IMR-90 (cell line): ENCODE results near the gene NRM. TPM values are rescaled to one million over a fixed set of nuclear protein-coding genes. Genes with fewer than 3 reads are reported as not detected.
A peak's percentile ranks its signal among the peaks of the same experiment; 100 is the strongest.

Experiments used
- ATAC-seq: fragments of 200-7000 bp; cut with Tn5 transposase; 2 replicates; pipeline ENCODE4 v1.9.1; 2020; ENCODE audit warnings: low read depth, mild to moderate bottlenecking, moderate library complexity
- BruUV-seq: library from RNA; stranded (reverse); fragments of 400-500 nt; replicated peaks from 2 replicates; lab custom pipeline; 2021; lab: Mats Ljungman, UMichigan
- CTCF ChIA-PET: fragments of 300-600 bp; formaldehyde crosslinking; extraction: SDS; loops from one replicate; lab custom pipeline; 2021; ENCODE audit warnings: antibody characterized with exemption; lab: Yijun Ruan, JAX
- POLR2A ChIA-PET: fragments of 300-600 bp; sonication (Branson Sonifier 250); formaldehyde crosslinking; loops from one replicate; lab custom pipeline; 2022; ENCODE audit warnings: antibody characterized with exemption; ENCODE audit not compliant: unreplicated experiment; lab: Charles Lee
- DNase-seq: peaks from one replicate; pipeline ENCODE4 v3.0.0; 2013
- H2AFZ ChIP-seq: replicated peaks from 2 replicates; pipeline ENCODE3; 2013; ENCODE audit warnings: low read length, mild to moderate bottlenecking; ENCODE audit not compliant: poor library complexity
- H2AK5ac ChIP-seq: 2 replicates; pipeline ENCODE4 v1.6.1; 2013; ENCODE audit warnings: low read depth, low read length, inconsistent platforms
- H2AK9ac ChIP-seq: replicated peaks from 2 replicates; pipeline ENCODE3; 2013; ENCODE audit warnings: mild to moderate bottlenecking, low read depth, low read length, moderate library complexity; ENCODE audit not compliant: poor library complexity
- H2BK120ac ChIP-seq: 2 replicates; pipeline ENCODE4 v1.6.1; 2013; ENCODE audit warnings: low read depth, low read length, inconsistent platforms
- H2BK15ac ChIP-seq: 3 replicates; pipeline ENCODE4 v1.6.1; 2013; ENCODE audit warnings: low read depth, low read length, inconsistent platforms
- H2BK20ac ChIP-seq: 2 replicates; pipeline ENCODE4 v1.6.1; 2013; ENCODE audit warnings: low read depth, mild to moderate bottlenecking, inconsistent platforms, low read length, moderate library complexity
- H2BK5ac ChIP-seq: 2 replicates; pipeline ENCODE4 v1.6.1; 2013; ENCODE audit warnings: mild to moderate bottlenecking, low read depth, low read length, inconsistent platforms; ENCODE audit not compliant: poor library complexity, severe bottlenecking
- H3K14ac ChIP-seq: replicated peaks from 2 replicates; pipeline ENCODE4 v1.6.1; 2013; ENCODE audit warnings: low read depth, low read length, inconsistent platforms
- H3K18ac ChIP-seq: 2 replicates; pipeline ENCODE4 v1.6.1; 2013; ENCODE audit warnings: low read depth, low read length, control low read depth
- H3K23ac ChIP-seq: 2 replicates; pipeline ENCODE4 v1.6.1; 2013; ENCODE audit warnings: low read depth, low read length, inconsistent platforms
- H3K27ac ChIP-seq: 2 replicates; pipeline ENCODE4 v1.5.1; 2013; ENCODE audit warnings: mild to moderate bottlenecking, control low read depth, low read length; ENCODE audit not compliant: insufficient read depth
- H3K27me3 ChIP-seq: 2 replicates; pipeline ENCODE4 v1.6.1; 2013; ENCODE audit warnings: low read length; ENCODE audit not compliant: control insufficient read depth, insufficient read depth
- H3K36me3 ChIP-seq: 2 replicates; pipeline ENCODE4 v1.6.1; 2013; ENCODE audit warnings: low read length, mixed read lengths; ENCODE audit not compliant: control insufficient read depth, insufficient read depth
- H3K4ac ChIP-seq: 2 replicates; pipeline ENCODE4 v1.6.1; 2013; ENCODE audit warnings: low read depth, low read length, inconsistent platforms
- H3K4me1 ChIP-seq: 2 replicates; pipeline ENCODE4 v1.6.1; 2013; ENCODE audit warnings: low read length, mixed read lengths; ENCODE audit not compliant: control insufficient read depth, insufficient read depth
- H3K4me2 ChIP-seq: 2 replicates; pipeline ENCODE4 v1.6.1; 2013; ENCODE audit warnings: low read depth, mild to moderate bottlenecking, control low read depth, low read length, moderate library complexity
- H3K4me3 ChIP-seq: 2 replicates; pipeline ENCODE4 v1.5.1; 2013; ENCODE audit warnings: low read depth, mild to moderate bottlenecking, control low read depth, low read length, moderate library complexity; ENCODE audit not compliant: insufficient read depth
- H3K56ac ChIP-seq: 2 replicates; pipeline ENCODE4 v1.6.1; 2013; ENCODE audit warnings: low read length, inconsistent platforms; ENCODE audit not compliant: insufficient read depth; ENCODE audit errors: extremely low read depth
- H3K79me1 ChIP-seq, 2 experiments: 2 replicates each; pipeline ENCODE4 v1.6.1; 2013; ENCODE audit warnings: low read length in 2 of 2, inconsistent platforms in 1 of 2, low read depth in 1 of 2
- H3K9ac ChIP-seq: 2 replicates; pipeline ENCODE4 v1.6.1; 2013; ENCODE audit warnings: low read depth, low read length, control low read depth
- H3K9me1 ChIP-seq: 2 replicates; pipeline ENCODE4 v1.6.1; 2013; ENCODE audit warnings: low read length, inconsistent platforms; ENCODE audit not compliant: insufficient read depth
- H3K9me3 ChIP-seq: 2 replicates; pipeline ENCODE4 v1.6.1; 2013; ENCODE audit warnings: low read length; ENCODE audit not compliant: control insufficient read depth, insufficient read depth
- H4K20me1 ChIP-seq: 2 replicates; pipeline ENCODE4 v1.6.1; 2013; ENCODE audit warnings: low read length, inconsistent platforms; ENCODE audit not compliant: insufficient read depth
- H4K5ac ChIP-seq: 2 replicates; pipeline ENCODE4 v1.6.1; 2013; ENCODE audit warnings: mild to moderate bottlenecking, low read depth, low read length, control low read depth
- H4K8ac ChIP-seq, 2 experiments: 2 replicates each; pipeline ENCODE4 v1.6.1; 2013; ENCODE audit warnings: low read depth in 2 of 2, low read length in 2 of 2, control low read depth in 1 of 2, inconsistent platforms in 1 of 2
- H4K91ac ChIP-seq: 2 replicates; pipeline ENCODE4 v1.6.1; 2013; ENCODE audit warnings: low read depth, low read length, inconsistent platforms; ENCODE audit not compliant: insufficient read depth
- MAZ ChIP-seq: IDR thresholded peaks from 2 replicates; pipeline ENCODE4 v1.6.1; 2012; ENCODE audit warnings: low read depth, mild to moderate bottlenecking, low read length, improper control_type of control experiment, moderate library complexity, borderline replicate concordance
- MXI1 ChIP-seq: IDR thresholded peaks from 2 replicates; pipeline ENCODE4 v1.6.1; 2012; ENCODE audit warnings: low read depth, mild to moderate bottlenecking, low read length, moderate library complexity, borderline replicate concordance
- WGBS, 2 experiments: methylation state at CpG; one replicate each; pipeline versions ENCODE4 v1.1.5 to v1.1.7; 2013; ENCODE audit warnings: missing lambda C conversion rate in 2 of 2; ENCODE audit not compliant: insufficient read length in 1 of 2; ENCODE audit errors: extremely low coverage in 2 of 2; 5-methylcytosine and 5-hydroxymethylcytosine counted together
- dilution Hi-C: fragments of 300-500 bp; cut with HindIII; formaldehyde crosslinking; loops from one replicate; pipeline ENCODE4 v1.14.3; 2018; ENCODE audit warnings: low sequenced_read_pairs; ENCODE audit not compliant: unreplicated experiment
- in situ Hi-C: fragments of 300-500 bp; cut with MboI; formaldehyde crosslinking; loops from 3 replicates; pipeline ENCODE4 v1.14.3; 2019; ENCODE audit warnings: low sequenced_read_pairs, inconsistent platforms, mixed read lengths
- intact Hi-C: fragments of 100-400 bp; cut with micrococcal nuclease; formaldehyde crosslinking; loops from 2 replicates; pipeline ENCODE4 v1.10.0; 2022
- polyA plus RNA-seq, 3 experiments: library from polyadenylated mRNA; depleted of rRNA; stranded (reverse); fragments of >200 nt; gene quantifications; 2 replicates each; pipeline ENCODE4 v1.2.3, GENCODE V29; 2012; ENCODE audit warnings: low replicate concordance in 1 of 3
- total RNA-seq: library from RNA; depleted of rRNA; stranded (reverse); fragments of >200 nt; gene quantifications from 2 replicates; pipeline ENCODE4 v1.2.3, GENCODE V29; 2012
- TF ChIP-seq, protein P1 (sequence below): fragments of 150-350 bp; IDR thresholded peaks from 2 replicates; pipeline ENCODE4 v1.6.1; 2016; ENCODE audit warnings: low read depth, mild to moderate bottlenecking, low read length, moderate library complexity, borderline replicate concordance

The NRM gene
- total and polyA plus RNA-seq, 2 of the 4 experiments (the other 2 are of a cell fraction) = 2.2 to 27.0 TPM

DNA sequence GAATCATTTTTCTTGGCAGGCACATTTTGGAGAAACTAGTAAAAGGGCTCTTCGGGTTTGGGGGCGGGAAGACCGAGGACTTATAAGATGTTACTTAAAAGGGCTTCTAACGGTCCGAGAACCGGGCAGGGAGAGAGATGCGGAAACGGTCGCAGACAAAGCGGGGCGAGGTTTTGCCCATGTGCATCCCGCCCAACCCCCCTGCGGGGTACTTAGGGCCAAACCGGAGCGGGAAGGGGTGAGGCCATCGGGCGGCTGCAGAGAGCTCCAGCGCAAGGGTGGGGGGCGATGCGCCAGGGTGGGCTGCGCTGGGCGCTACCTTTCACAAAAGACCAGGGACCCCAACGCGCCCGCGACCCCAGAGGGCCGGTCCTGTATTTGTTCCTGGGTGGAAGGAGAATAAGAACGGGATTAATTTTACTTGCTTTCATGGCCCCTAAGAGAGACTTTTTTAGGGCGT, 30.0 kb upstream of the NRM start:
- 0% methylated on average over 7 of the region's 29 CpGs; no CpG with 5 or more reads in 1 of the 2 experiments for WGBS, 2 experiments
- BruUV-seq = no TSS peak

More for the DNA sequence above, 30.0 kb upstream of the NRM start:
- peak overlapping the region; percentile 35 for H3K18ac ChIP-seq
- H4K91ac ChIP-seq = peak overlapping the region; percentile 84
- peak overlapping the region; percentile 68 for H3K4me3 ChIP-seq
- peak overlapping the region; percentile 88 for H3K4ac ChIP-seq
- ChIA-PET POLR2A (interaction anchor here (0.6 to 1.9 kb wide), 8 partner anchors 25 to 1356 kb away, joined by 3 to 6 read pairs (median 5); no protein-coding TSS in a partner anchor), CTCF (interaction anchor here (1.7 kb wide), 1 partner anchor 40 kb away, joined by 3 read pairs; no protein-coding TSS in a partner anchor)
- intact Hi-C loops = loop anchor here (1.0 to 2.0 kb wide), 2 partner anchors 38 to 104 kb away; partner anchors contain the start of genes MRPS18B and PPP1R10
- H4K20me1 ChIP-seq = peaks cover 44% of the 10 kb centered on the region
- H2BK5ac ChIP-seq = peak overlapping the region; percentile 91
- no peak for ATAC-seq
- peaks cover 17 to 43% of the 10 kb centered on the region in 2 experiments for H3K79me1 ChIP-seq
- peak overlapping the region; percentile 49 to 79 for H4K8ac ChIP-seq
- no peak overlapping the region for H2BK15ac ChIP-seq
- H2BK120ac ChIP-seq = peak overlapping the region; percentile 53
- peak overlapping the region; percentile 100 for H3K56ac ChIP-seq
- no peaks in the 10 kb centered on the region for H3K27me3 ChIP-seq
- H3K14ac ChIP-seq = peak overlapping the region; percentile 98
- peak overlapping the region; percentile 85 for H3K23ac ChIP-seq
- no peak overlapping the region for H2BK20ac ChIP-seq
- H3K9me1 ChIP-seq = peaks cover 7% of the 10 kb centered on the region
- H3K36me3 ChIP-seq = peaks cover 34% of the 10 kb centered on the region
- DNase-seq = peak; percentile 32
- peak overlapping the region; percentile 43; the same call in 1 of the 2 replicates for H3K4me2 ChIP-seq
- peak overlapping the region; percentile 98 for H3K27ac ChIP-seq
- dilution Hi-C loops = no loop called here
- peak overlapping the region; percentile 97 for H3K9ac ChIP-seq
- in situ Hi-C loops = loop anchor here (5.0 kb wide), 1 partner anchor 38 kb away; no protein-coding TSS in a partner anchor
- H2AK5ac ChIP-seq = peak overlapping the region; percentile 87
- peaks cover 5% of the 10 kb centered on the region for H3K4me1 ChIP-seq
- no peak overlapping the region for H2AFZ ChIP-seq
- peak overlapping the region; percentile 95 for H2AK9ac ChIP-seq
- no peaks in the 10 kb centered on the region for H3K9me3 ChIP-seq
- H4K5ac ChIP-seq = peak overlapping the region; percentile 80
- TF ChIP-seq MAZ = peak; percentile 41
- TF ChIP-seq, protein P1, sequence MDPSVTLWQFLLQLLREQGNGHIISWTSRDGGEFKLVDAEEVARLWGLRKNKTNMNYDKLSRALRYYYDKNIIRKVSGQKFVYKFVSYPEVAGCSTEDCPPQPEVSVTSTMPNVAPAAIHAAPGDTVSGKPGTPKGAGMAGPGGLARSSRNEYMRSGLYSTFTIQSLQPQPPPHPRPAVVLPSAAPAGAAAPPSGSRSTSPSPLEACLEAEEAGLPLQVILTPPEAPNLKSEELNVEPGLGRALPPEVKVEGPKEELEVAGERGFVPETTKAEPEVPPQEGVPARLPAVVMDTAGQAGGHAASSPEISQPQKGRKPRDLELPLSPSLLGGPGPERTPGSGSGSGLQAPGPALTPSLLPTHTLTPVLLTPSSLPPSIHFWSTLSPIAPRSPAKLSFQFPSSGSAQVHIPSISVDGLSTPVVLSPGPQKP = no peak
- peak; percentile 67; the same call in 1 of the 2 replicates for TF ChIP-seq MXI1
